GM10266 (cell line): ENCODE results near the gene PLEKHH1.
A peak's percentile ranks its signal among the peaks of the same experiment; 100 is the strongest.
"Not testable (repeated sequence)": the region's sequence is repeated elsewhere in the genome, so short reads cannot be mapped to it uniquely, and the experiment has no call there.

Experiments
- DNase-seq: peaks from one replicate; pipeline ENCODE4 v3.0.0; 2012; ENCODE audit errors: extremely low spot score
- CTCF ChIP-seq: IDR thresholded peaks from 2 replicates; pipeline ENCODE4 v1.5.1; 2012; ENCODE audit warnings: mild to moderate bottlenecking, low read depth; ENCODE audit not compliant: control insufficient read depth, insufficient read depth; ENCODE audit errors: missing control alignments

Gene PLEKHH1

GRCh38 chr14:67589204-67589770, 56.2 kb downstream of the PLEKHH1 start:
- no peak for TF ChIP-seq CTCF
- no peak for DNase-seq

GRCh38 chr14:67593650-67594049, 60.6 kb downstream of the PLEKHH1 start:
- DNase-seq: not testable (repeated sequence)

GRCh38 chr14:67595392-67595791, 62.3 kb downstream of the PLEKHH1 start:
- DNase-seq: no peak
- no peak for TF ChIP-seq CTCF

GRCh38 chr14:67599698-67600561, 66.8 kb downstream of the PLEKHH1 start, which contains the start of gene PIGH:
TSS of gene PIGH (minus strand) at chr14:67600268. CDS start at chr14:67600203, 65 bp downstream.
- peak; percentile 73 for TF ChIP-seq CTCF

GRCh38 chr14:67600562-67600974, 67.5 kb downstream of the PLEKHH1 start:
- DNase-seq: not testable (repeated sequence)

More at GRCh38 chr14:67599698-67600561, 66.8 kb downstream of the PLEKHH1 start, which contains the start of gene PIGH:
- DNase-seq: peak; percentile 91

GRCh38 chr14:67602076-67602475, 69.0 kb downstream of the PLEKHH1 start:
- no peak for DNase-seq
- no peak for TF ChIP-seq CTCF

- TF ChIP-seq CTCF: no peak
- no peak for DNase-seq
These were observed 70.0 kb downstream of the PLEKHH1 start for GRCh38 chr14:67602995-67603545.

GRCh38 chr14:67607646-67608045, 74.6 kb downstream of the PLEKHH1 start:
- TF ChIP-seq CTCF: no peak
- no peak for DNase-seq
